Ureter (tissue), 1 donor: ENCODE data around the gene CTDSP2. TPM values are rescaled to one million over a fixed set of nuclear protein-coding genes. Genes with fewer than 3 reads are reported as not detected.
A peak's percentile ranks its signal among the peaks of the same experiment; 100 is the strongest.
"Not testable (repeated sequence)": the region's sequence is repeated elsewhere in the genome, so short reads cannot be mapped to it uniquely, and the experiment has no call there.

Experiments
- DNase-seq: peaks from one replicate; pipeline ENCODE4 v3.0.0-alpha.2; 2020; ENCODE audit warnings: low spot score
- total RNA-seq: library from RNA; stranded (reverse); gene quantifications from one replicate; pipeline ENCODE4 v1.2.4, GENCODE V29; 2023
- donor health status: DM: yes; HTN: yes; CAD: no.

CTDSP2 gene
- total RNA-seq, 1 donor from 2014 or later: 130 TPM

DNA sequence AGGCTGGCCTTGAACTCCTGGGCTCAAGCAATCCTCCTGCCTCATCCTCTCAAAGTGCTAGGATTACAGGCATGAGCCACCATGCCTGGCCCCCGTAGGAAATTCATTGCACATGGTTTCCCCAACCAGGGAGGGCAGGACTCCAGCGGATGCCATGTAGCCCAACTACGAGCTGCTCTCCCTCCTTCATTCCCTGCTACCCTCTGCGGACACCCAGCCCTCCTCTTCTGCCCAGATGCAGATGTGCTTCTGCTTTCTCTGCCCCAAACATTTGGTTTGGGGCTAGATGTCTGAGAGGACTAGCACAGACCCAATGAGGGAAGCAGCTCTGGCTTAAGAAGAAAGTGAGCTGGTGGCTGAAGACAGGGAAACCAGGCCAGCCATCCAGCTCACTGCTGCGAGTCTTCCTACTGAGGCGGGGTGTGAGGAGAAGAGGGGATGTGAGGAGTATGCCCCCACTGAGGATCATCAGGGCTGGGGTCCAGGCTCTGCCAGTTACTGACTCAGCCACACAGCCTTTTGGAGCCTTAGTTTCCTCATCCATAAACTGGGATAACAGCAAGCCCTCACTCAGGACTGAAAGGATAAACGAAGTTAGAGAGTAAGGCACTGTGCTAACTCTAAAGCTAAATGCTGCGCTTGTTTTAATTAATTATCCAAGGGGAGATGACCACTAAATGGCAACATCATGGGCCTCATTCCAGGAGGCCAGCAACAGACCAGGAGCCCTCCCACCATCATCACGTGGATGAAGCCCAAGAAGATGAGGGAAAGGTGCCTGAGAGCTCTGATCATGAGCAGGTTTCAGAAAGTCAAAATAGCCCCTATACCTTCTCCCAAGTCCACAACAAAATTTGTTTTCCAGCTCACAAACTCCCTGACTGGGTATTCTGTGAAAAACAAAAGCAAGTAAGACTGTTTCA, 10.9 kb downstream of the CTDSP2 start:
- no peak for DNase-seq

DNA sequence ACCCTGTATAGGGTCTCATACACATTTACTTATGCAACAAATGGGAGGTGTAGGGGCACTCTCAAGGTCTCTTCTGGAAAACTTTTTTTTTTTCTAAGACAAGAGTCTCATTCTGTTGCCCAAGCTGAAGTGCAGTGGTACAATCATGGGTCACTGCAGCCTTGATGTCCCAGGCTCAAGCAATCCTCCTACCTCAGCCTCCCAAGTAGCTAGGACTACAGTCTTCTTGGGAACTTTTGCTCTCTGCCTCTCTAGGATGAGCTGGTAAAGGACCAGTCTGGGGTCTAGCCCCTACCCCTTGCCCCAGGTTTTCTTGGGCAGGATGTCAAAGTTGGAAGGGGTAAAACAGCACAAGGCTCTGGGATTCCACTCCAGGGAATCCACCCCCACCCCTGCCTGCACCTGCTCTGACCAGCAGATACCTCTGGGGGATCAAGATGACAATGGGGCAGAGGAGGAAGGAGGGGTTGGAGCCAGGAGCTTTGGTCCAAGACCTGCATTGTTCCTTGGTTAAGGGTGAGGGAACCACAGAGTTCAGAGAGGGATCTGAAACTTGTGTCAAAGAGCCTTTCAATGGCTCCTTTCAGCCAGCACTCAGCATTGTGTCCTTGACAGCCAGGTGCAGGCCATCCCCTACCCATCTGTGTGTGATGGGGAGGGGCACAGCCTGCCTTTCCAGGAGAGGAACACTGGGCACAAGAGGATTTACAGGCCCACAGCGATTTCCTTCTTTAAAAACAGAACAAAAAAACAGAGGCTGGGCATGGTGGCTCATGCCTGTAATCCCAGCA, 12.2 kb downstream of the CTDSP2 start:
- DNase-seq: no peak

DNA sequence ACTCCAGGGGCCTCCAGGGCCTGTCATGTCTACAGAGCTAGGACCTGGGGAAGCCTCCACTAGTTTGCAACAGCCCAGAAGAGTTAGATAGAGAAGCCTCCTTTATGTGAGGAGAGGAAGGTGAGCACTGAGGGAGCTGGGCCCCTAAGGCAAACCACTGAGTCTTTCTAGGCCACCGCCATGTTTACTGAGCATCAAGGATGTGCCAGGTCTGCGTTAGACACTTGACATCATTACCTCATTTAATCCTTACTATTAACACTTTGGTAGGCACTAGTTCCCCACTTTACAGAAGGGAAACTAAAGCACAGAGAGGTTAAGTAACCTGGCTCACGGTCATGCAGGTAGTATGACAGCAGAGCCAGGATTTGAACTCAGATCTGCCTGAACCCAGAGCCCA, 12.9 kb downstream of the CTDSP2 start:
- DNase-seq: no peak

DNA sequence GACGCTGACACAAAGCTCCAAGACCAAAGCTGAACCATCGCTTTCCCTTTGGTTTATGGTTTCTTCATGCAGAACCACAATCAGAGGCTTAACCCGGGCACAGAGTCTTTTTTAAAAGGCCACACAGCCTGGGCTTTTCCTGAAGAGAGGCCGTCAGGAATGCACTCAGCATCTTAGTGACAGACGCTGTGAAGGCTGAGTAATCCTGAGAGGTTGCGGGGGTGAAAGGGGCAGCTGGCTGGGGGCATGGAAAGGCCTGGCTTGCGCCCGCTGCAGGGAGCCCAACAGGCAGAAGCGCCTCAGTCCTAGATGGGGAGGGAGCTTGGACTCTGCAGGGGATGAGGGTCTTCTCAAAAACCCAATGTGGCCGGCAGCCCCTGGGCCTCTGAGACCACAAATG, 13.6 kb downstream of the CTDSP2 start:
- no peak for DNase-seq

DNA sequence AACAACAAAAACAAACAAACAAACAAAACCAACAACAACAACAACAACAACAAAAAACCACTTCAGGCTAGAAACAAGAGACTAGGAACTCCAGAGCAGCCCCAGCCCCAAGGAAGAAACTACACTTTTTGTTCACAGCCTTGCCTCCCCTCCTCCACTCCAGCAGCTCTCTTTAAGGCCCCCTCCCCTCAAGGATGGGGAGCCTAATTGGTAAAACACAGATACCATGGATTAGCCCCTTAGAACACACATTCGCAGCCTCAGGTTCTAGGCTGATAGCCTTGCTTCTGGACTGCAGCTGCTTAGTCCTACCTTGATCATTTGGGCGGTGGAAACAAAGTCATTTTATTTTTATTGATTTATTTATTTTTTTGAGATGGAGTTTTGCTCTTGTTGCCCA, 16.1 kb downstream of the CTDSP2 start:
- no peak for DNase-seq

DNA sequence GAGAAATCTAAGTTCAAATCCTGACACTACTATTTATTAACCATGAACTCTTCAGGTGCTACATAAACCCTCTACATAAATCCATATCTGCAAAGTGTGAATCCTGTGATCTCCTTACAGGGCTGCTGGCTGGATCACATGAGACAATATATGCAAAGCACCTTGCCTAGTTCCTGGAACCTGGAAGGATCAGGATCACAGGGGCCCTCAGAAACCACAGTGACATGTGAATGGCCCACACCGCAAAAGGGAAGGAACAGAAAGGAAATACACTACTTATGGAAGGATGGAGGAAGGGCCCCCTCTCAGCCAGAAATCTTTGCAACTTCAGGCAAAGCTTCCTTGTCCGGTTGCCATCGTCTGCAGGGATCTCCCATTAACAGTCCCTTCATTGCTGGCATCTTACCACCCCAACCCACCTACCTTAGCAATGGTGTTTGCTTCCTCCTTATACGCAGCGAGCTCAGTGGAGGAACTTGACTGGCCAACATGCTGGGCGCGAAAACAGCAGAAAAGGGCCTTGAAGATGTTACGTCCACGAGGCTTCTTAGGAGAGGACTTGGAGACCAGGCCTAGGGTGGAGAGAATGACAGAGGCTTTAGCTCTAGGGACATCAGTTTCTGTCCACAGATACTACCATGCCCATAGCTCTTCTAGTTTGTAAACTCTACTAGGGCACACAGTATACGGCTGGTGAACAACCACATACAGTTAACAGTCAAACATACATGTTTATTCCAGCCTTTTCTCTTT, 17.3 kb downstream of the CTDSP2 start:
- no peak for DNase-seq

DNA sequence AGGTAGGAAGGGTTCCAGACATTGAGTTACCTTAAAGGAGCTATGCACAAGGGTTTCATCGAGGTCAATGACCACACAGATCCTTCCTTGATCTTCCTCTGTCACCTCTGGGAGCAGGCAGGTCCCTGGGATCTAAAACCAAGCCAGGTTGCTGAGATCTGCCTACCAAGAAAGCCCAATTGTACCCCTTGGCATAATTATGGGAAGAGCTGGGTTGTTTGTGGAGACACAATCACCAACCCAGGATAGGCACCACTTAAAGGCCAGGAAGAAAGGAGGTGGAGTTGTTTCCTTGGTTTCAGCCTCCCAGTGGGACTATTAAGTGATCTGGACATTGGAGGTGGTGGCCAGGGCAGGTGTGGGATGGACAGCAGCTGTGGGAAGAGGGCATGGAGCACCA, 19.6 kb downstream of the CTDSP2 start:
- no peak for DNase-seq

DNA sequence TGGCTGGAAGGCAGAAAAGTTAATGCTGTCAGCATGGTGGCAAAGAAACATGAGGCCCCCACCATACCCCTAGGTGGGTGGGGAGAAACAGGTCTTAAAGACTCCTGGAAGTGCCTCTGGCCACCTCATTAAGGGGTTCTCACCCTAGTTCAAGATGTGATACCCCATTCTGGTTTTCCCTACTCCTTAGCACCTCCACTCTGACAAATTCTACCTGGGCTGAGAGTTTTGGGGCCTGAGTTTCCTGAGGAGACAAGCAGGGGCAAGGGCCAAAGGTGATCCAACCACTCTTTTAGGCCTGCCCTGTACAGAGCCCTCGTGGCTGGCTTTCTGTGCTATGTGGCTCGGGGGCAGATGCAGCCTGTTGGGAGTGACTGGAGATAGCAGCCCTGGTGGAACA, 20.1 kb downstream of the CTDSP2 start:
- DNase-seq: no peak

DNA sequence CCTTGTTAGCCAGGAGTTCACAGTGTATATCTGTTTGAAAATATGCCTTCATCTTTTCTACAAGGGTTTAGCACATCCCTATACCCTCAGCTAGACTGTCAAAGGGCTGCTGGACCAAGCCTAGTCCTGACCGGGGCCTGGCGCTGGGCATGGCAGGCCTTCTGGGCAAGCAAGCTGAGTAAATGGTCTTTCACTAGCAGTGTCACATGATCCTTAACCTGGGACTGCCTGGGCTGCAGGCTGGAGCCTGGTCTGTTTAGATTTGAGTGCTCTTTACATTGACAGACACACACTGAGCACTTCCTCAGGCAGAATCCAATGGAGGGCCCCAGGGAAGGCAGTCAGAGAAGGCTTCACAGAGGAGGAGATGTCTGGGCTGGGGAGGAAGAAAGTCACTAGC, 21.1 kb downstream of the CTDSP2 start:
- DNase-seq: no peak

DNA sequence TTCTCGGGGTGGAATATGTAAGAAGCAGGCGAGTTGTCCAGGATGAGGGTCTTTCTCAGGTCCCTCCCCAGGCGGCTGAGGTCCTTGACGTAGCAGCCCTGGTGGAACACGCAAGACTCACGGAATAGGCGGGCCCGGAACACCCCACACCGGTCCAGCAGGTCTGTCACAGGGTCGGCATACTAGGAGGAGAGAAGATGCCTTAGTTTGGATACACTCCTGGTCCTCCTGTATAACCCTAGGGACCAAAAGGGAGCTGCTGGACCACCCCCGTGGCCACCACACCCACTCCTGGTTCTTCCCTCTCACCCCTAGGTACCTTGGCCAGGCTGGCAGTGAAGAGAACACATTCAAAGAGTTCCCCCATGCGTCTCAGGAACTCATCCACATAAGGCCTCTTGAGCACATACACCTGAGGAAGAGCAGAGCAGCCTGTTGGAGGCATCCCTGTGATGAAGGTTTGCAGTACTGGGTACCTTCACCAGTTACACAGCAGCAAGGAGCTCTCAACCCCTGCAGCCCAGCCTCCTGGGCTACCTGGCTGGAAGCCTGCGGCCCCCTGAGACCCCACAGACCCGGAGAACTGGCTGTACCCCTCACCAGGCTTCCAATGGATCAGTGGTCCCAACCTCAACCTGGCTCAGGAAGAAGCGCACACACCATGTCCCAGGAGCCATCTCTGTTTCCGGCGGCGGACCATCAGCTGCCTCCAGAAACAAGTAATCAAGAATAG, 22.5 kb downstream of the CTDSP2 start:
- no peak for DNase-seq

DNA sequence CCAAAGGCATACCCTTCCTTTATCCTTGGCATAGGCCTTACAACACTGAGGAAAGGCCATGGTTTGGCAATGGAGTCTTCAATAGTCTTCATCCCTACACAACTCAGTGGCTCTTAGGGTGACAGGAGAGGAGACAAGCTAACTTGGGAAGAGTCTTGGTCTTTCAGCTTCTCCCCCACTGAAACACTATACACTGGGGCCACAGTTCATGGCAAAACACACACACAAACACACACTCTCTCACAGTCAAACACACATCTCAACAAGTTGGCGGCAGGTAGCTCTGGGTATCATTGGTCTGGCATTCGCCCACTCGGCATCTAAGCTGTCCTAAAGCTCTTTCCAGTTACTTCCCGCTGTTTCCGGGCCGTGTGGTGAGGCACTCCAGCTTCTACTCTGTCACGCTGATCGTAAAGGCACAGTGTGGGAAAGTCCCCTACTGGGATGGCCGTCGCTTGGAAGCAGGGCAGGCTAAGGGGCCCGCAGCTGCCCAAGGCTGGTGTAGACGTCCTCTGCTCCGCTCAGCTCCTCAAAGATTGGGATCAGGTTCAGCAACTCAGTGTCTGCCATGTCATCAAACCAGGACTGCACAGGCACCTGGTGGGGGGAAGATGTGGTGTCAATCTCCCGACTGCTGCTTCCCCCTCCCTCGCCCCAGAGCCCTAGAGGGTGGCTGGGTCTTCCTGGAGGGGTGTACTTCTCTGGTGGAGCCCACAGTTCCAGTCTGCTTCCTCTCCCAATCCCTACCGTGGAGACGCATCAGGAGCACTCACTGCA, 23.2 kb downstream of the CTDSP2 start:
- DNase-seq: no peak

DNA sequence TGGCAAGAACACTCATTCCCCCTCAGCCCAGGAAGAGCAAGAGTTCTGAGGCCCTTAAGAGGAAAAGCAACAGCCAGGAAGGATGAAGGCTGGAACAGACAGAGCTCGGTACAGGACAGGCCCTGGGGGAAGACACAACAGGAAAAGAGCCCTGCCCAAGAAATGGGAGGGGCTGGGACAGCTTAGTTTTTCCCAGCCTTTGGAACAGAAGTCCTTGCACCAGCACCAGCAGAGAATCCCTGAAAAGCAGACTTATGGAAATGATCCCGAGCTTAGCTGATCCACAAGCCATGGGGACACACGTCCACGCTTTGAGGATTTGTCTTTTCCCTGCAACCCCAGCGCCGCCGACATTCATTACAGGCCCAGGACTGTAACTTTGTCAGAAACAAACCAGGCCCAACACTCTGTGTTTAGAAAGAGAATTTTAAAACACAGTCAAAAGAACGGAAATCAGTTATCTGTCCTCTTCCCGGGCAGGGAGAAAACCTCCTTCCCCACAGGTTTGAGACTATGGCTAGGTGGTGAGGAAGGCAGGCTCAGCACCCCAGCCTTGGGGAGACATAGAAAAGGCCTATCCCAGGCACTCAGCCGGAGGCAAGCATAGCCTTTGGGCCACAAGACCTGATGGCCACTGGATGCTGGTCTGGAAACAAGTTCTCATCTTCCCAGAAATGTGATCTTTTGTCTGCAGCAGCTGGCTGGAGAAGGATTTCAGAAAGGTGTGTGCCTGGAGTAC, 24.0 kb downstream of the CTDSP2 start:
- no peak for DNase-seq

DNA sequence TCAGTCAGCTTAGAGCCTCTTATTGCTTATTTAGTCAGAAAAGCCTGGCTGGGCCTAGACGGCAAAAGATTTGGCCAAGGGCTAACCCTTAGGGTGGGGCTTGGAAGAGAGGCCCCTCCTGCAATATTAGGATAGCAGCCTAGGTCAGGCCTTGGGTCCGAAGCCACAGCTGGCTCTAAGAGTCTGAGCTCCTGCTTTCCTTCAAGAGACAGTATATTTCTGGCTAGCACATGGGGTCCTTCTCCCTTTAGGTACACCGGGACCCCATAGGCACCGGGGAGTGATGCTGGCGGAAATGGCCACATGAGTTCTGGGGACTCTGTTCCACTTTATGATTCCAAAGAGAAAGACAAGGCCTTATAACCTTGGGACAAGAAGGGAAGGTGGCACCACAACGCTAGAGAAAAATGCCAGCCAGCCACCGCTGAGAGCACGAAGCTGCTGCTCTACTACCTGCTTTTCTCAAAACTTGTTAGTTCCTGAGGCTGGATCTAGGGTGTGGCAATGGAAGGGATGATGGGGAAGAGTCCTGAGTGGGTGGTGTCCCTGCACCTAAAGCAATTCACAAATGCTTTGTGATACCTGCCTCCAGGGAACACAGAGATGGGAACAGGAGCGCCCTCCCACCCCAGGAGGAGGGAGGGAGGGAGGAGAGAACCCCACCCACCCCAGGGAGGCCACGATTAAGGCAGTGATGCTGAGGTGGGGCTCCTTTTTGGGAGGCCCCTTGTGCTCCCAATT, 24.9 kb downstream of the CTDSP2 start:
- DNase-seq: no peak

DNA sequence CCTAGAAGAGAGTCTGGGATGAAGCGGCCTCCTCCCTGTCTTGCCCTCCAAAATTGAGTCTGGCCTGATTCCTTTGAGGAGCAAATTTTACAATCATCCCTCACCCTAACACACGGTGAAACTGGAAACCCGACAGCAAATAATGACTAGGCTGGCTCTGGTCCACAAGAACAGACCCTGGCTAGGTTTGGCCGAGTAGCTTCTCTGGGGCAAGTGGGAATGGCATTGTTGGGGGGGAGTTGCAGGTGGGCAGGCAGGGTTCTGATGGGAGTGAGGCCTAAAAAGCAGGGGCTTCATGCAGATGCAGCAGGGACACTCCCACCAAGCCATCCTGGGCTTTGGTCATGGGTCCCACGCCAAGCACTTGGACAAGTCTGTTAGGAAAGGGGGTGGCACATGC, 25.5 kb downstream of the CTDSP2 start:
- not testable (repeated sequence) for DNase-seq

DNA sequence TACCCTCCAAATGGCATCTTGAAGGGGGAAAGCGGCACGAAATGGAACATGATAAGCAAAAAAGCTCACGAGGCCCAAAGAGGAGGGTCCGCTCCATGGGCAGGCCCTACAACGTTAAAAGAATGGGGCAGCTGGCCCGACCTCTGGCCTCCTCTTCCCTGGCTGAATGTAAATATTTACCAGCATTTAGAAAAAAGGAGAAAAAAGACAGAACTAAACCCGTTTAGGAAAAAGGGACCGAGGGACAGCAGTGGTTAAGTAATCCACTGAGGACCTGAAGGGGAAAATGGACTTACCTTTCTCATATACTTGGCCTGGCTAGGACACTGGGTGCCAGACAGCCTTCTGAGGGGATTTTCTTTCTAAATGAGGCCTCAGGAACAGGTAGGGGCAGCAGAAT, 26.4 kb downstream of the CTDSP2 start:
- DNase-seq: not testable (repeated sequence)

DNA sequence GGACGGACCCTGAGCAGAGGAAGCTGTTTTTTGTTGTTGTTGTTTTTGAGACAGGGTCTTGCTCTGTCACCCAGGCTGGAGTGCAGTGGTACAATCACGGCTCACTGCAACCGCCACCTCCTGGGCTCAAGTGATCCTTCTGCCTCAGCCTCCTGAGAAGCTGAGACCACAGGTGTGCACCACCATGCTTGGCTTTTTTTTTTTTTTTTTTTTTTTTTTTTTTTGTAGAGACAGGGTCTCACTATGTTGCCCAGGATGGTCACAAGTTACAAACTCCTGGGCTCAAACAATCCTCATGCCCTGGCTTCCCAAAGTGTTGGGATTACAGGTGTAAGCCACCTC, 28.6 kb downstream of the CTDSP2 start:
- DNase-seq: not testable (repeated sequence)

DNA sequence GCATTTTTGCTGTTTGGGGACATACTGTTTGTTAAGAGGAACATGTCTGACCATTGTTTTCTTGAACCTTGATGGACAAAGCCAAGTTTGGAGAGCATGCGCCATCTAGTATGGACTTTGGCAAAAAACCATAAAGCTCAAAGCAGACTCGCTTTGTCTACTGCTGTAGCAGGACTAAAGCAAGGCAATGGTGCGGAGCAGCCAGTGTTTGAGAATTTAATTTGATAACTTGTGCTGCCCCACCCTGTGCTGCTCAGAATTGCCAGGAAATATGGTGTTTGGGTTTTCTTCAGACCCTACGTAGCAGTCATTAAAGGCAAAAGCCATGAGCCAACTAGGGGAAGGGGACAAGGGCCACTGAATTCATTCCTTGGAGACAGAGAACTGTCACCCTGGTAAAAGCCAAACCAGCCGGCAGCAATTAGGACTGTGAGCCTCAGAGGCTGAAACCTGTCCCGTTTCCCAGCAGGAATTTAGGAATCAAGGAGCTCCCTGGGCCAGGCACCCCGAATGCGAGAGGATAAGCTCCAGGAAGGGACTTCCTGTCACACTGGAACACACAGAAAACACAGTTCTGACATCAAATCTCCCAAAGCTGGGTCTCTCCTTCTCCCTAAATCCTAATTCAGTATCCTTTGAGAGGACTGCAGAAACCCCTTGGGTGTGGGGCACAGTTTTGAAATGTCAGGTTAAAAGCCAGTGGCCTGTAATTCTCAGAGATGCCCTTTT, 29.1 kb downstream of the CTDSP2 start:
- DNase-seq: peak; percentile 41

DNA sequence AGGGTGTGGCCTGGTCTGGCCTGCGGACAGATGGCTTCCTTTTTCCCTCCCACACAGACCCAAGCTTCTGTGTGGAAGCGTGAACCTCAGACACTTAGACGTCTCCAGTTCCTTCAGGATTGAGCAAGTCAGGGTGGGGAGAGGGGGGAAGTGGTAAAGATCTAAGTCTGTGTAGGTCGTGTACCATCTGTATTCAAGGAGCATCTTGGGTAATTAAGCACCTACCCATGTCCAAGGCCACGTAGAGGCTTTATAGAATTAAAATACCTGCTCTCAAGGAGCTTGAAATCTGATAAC, 29.7 kb downstream of the CTDSP2 start:
- no peak for DNase-seq
